HEK293 (cell line): ENCODE measurements around the gene MYLK2.

Source experiments
- RBAK ChIP-seq: fragments of 450-650 bp; formaldehyde crosslinking; IDR thresholded peaks from 2 replicates; pipeline ENCODE4 v1.5.1; 2016; ENCODE audit warnings: missing biosample characterization, missing genetic modification characterization
- ZIC2 ChIP-seq: fragments of 450-650 bp; formaldehyde crosslinking; IDR thresholded peaks from 2 replicates; pipeline ENCODE4 v1.5.1; 2016; ENCODE audit warnings: missing biosample characterization, missing genetic modification characterization
- ZNF184 ChIP-seq: fragments of 450-650 bp; IDR thresholded peaks from 2 replicates; pipeline ENCODE4 v1.5.1; 2018; ENCODE audit warnings: missing biosample characterization, mild to moderate bottlenecking, missing genetic modification characterization
- ZNF2 ChIP-seq: fragments of 450-650 bp; formaldehyde crosslinking; IDR thresholded peaks from 2 replicates; pipeline ENCODE4 v1.5.1; 2016; ENCODE audit warnings: missing biosample characterization, missing genetic modification characterization
- ZNF202 ChIP-seq: fragments of 450-650 bp; formaldehyde crosslinking; IDR thresholded peaks from 2 replicates; pipeline ENCODE4 v1.5.1; 2016; ENCODE audit warnings: missing biosample characterization, missing genetic modification characterization, borderline replicate concordance
- ZNF274 ChIP-seq, 2 experiments: fragments of 200-500 bp in 1 of 2; fragments of 450-650 bp in 1 of 2; sonication (Bioruptor generic) in 1 of 2; formaldehyde crosslinking in 1 of 2; IDR thresholded peaks; 2 replicates each; pipeline versions ENCODE4 v1.5.1 to v1.6.1; 2014 to 2016; ENCODE audit warnings: borderline replicate concordance in 1 of 2, inconsistent platforms in 1 of 2, low read length in 1 of 2, missing biosample characterization in 1 of 2, missing genetic modification characterization in 1 of 2
- ZNF324 ChIP-seq: fragments of 450-650 bp; formaldehyde crosslinking; IDR thresholded peaks from 2 replicates; pipeline ENCODE4 v1.5.1; 2016; ENCODE audit warnings: missing biosample characterization, missing genetic modification characterization
- ZNF394 ChIP-seq: fragments of 450-650 bp; formaldehyde crosslinking; IDR thresholded peaks from 2 replicates; pipeline ENCODE4 v1.5.1; 2016; ENCODE audit warnings: missing biosample characterization, missing genetic modification characterization, mild to moderate bottlenecking, moderate library complexity, borderline replicate concordance
- ZNF510 ChIP-seq: fragments of 450-650 bp; formaldehyde crosslinking; IDR thresholded peaks from 2 replicates; pipeline ENCODE4 v1.5.1; 2018; ENCODE audit warnings: mild to moderate bottlenecking, missing genetic modification characterization, missing biosample characterization; ENCODE audit not compliant: insufficient replicate concordance
- ZNF596 ChIP-seq: fragments of 450-650 bp; IDR thresholded peaks from 2 replicates; pipeline ENCODE4 v1.5.0; 2018; ENCODE audit warnings: missing biosample characterization, mild to moderate bottlenecking, missing genetic modification characterization, moderate library complexity
- ZNF600 ChIP-seq: fragments of 450-650 bp; formaldehyde crosslinking; IDR thresholded peaks from 2 replicates; pipeline ENCODE4 v1.5.1; 2016; ENCODE audit warnings: missing biosample characterization, missing genetic modification characterization
- ZNF621 ChIP-seq: fragments of 450-650 bp; formaldehyde crosslinking; IDR thresholded peaks from 2 replicates; pipeline ENCODE4 v1.5.1; 2017; ENCODE audit warnings: missing biosample characterization, missing genetic modification characterization
- ZNF629 ChIP-seq: fragments of 450-650 bp; formaldehyde crosslinking; IDR thresholded peaks from 2 replicates; pipeline ENCODE4 v1.5.1; 2017; ENCODE audit warnings: missing biosample characterization, missing genetic modification characterization
- ZNF664 ChIP-seq: fragments of 450-650 bp; formaldehyde crosslinking; IDR thresholded peaks from 2 replicates; pipeline ENCODE4 v1.5.1; 2016; ENCODE audit warnings: missing biosample characterization, missing genetic modification characterization
- ZNF747 ChIP-seq: fragments of 450-650 bp; formaldehyde crosslinking; IDR thresholded peaks from 2 replicates; pipeline ENCODE4 v1.5.1; 2016; ENCODE audit warnings: missing biosample characterization, missing genetic modification characterization
- TF ChIP-seq, protein P1 (sequence below): fragments of 450-650 bp; formaldehyde crosslinking; IDR thresholded peaks from 2 replicates; pipeline ENCODE4 v1.5.1; 2017; ENCODE audit warnings: missing biosample characterization, missing genetic modification characterization
- TF ChIP-seq, protein P2 (sequence below): fragments of 450-650 bp; formaldehyde crosslinking; IDR thresholded peaks from 2 replicates; pipeline ENCODE4 v1.5.1; 2016; ENCODE audit warnings: missing biosample characterization, missing genetic modification characterization
- TF ChIP-seq, protein P3 (sequence below): fragments of 450-650 bp; formaldehyde crosslinking; conservative IDR thresholded peaks from 2 replicates; pipeline ENCODE4 v1.5.1; 2016; ENCODE audit warnings: low read depth, missing biosample characterization, missing genetic modification characterization
- TF ChIP-seq, protein P4 (sequence below): fragments of 450-650 bp; formaldehyde crosslinking; optimal IDR thresholded peaks from 2 replicates; pipeline ENCODE3; 2016; ENCODE audit warnings: missing biosample characterization, mild to moderate bottlenecking, missing genetic modification characterization
- TF ChIP-seq, protein P5 (sequence below): fragments of 450-650 bp; formaldehyde crosslinking; IDR thresholded peaks from 2 replicates; pipeline ENCODE4 v1.5.1; 2016; ENCODE audit warnings: missing biosample characterization, missing genetic modification characterization
- TF ChIP-seq, protein P6 (sequence below): fragments of 450-650 bp; formaldehyde crosslinking; IDR thresholded peaks from 2 replicates; pipeline ENCODE4 v1.5.1; 2016; ENCODE audit warnings: missing biosample characterization, missing genetic modification characterization

MYLK2 gene

DNA sequence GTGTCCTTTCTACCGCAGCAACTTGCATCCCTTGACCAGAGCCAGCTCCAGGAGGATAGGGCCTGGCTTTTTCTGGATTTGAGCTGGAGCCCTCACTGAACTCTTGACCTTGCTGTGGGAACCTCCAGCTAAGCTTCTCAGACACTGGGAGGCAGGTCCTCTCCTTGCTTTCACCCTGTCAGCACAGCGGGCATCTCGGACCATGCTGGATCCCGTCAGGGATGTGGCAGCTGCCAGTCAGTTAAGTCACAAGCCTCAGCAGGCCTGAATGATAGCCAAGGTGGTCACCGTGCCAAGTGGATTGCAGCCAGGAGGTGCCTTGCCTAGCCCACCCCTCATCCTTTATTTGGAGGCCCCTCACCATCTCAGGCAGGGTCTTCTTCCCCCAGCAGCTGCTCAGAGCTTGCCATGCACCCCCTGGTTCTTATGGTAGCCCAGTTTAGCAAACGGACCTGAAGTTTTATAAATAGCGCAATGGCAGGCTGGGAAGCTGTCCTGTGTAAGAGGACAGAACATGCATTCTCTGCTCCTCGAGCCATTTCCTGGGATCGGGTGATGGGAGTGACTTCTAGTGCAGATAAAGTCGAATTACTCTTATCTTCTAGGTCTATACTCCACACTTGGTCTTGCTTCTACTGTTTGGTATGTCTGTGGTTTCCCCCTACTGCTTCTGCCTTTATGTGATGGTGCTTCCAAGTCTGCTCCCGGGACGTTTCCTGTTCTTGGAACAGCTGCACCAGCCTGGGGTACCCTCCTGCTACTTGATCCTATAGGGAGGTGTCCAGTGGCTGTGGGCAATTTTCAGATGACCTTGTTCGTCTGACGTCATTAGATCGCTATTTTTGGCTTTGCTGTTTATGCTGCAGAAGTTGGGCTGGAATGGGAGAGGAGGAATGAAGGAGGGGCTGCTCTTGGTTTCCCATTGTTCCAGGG lies 7.1 kb upstream of the MYLK2 start (continued):
- TF ChIP-seq, protein P1, sequence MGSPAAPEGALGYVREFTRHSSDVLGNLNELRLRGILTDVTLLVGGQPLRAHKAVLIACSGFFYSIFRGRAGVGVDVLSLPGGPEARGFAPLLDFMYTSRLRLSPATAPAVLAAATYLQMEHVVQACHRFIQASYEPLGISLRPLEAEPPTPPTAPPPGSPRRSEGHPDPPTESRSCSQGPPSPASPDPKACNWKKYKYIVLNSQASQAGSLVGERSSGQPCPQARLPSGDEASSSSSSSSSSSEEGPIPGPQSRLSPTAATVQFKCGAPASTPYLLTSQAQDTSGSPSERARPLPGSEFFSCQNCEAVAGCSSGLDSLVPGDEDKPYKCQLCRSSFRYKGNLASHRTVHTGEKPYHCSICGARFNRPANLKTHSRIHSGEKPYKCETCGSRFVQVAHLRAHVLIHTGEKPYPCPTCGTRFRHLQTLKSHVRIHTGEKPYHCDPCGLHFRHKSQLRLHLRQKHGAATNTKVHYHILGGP (tag by site-specific recombination): no peak
- TF ChIP-seq, protein P2, sequence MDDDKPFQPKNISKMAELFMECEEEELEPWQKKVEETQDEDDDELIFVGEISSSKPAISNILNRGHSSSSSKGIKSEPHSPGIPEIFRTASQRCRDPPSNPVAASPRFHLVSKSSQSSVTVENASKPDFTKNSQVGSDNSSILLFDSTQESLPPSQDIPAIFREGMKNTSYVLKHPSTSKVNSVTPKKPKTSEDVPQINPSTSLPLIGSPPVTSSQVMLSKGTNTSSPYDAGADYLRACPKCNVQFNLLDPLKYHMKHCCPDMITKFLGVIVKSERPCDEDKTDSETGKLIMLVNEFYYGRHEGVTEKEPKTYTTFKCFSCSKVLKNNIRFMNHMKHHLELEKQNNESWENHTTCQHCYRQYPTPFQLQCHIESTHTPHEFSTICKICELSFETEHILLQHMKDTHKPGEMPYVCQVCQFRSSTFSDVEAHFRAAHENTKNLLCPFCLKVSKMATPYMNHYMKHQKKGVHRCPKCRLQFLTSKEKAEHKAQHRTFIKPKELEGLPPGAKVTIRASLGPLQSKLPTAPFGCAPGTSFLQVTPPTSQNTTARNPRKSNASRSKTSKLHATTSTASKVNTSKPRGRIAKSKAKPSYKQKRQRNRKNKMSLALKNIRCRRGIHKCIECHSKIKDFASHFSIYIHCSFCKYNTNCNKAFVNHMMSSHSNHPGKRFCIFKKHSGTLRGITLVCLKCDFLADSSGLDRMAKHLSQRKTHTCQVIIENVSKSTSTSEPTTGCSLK: no peak
- TF ChIP-seq, protein P3, sequence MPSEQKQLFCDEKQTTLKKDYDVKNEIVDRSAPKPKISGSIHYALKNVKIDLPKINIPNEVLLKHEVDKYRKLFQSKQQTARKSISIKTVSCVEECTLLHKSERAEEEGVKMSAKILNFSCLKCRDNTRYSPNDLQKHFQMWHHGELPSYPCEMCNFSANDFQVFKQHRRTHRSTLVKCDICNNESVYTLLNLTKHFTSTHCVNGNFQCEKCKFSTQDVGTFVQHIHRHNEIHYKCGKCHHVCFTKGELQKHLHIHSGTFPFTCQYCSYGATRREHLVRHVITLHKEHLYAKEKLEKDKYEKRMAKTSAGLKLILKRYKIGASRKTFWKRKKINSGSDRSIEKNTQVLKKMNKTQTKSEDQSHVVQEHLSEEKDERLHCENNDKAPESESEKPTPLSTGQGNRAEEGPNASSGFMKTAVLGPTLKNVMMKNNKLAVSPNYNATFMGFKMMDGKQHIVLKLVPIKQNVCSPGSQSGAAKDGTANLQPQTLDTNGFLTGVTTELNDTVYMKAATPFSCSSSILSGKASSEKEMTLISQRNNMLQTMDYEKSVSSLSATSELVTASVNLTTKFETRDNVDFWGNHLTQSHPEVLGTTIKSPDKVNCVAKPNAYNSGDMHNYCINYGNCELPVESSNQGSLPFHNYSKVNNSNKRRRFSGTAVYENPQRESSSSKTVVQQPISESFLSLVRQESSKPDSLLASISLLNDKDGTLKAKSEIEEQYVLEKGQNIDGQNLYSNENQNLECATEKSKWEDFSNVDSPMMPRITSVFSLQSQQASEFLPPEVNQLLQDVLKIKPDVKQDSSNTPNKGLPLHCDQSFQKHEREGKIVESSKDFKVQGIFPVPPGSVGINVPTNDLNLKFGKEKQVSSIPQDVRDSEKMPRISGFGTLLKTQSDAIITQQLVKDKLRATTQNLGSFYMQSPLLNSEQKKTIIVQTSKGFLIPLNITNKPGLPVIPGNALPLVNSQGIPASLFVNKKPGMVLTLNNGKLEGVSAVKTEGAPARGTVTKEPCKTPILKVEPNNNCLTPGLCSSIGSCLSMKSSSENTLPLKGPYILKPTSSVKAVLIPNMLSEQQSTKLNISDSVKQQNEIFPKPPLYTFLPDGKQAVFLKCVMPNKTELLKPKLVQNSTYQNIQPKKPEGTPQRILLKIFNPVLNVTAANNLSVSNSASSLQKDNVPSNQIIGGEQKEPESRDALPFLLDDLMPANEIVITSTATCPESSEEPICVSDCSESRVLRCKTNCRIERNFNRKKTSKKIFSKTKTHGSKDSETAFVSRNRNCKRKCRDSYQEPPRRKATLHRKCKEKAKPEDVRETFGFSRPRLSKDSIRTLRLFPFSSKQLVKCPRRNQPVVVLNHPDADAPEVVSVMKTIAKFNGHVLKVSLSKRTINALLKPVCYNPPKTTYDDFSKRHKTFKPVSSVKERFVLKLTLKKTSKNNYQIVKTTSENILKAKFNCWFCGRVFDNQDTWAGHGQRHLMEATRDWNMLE (tag by site-specific recombination): no peak
- TF ChIP-seq ZNF510 (no peak), ZNF629 (tag by site-specific recombination) (peak; percentile 68), ZNF2 (tag by site-specific recombination) (no peak), ZNF394 (tag by site-specific recombination) (no peak), ZNF274 (IDR thresholded peaks at IDR 0.05; ENCODE audit: low read length) (no peak), ZNF274 (tag by site-specific recombination; IDR thresholded peaks at IDR 0.05; ENCODE audit: borderline replicate concordance) (no peak), ZNF664 (tag by site-specific recombination) (no peak), ZNF621 (tag by site-specific recombination) (no peak), ZNF324 (tag by site-specific recombination) (no peak), ZNF747 (no peak), ZNF600 (tag by site-specific recombination) (peak; percentile 70), ZIC2 (tag by site-specific recombination) (peak; percentile 72), RBAK (tag by site-specific recombination) (no peak), ZNF596 (tag by site-specific recombination) (no peak), ZNF184 (tag by site-specific recombination) (no peak), ZNF202 (tag by site-specific recombination) (no peak)
- TF ChIP-seq, protein P4, sequence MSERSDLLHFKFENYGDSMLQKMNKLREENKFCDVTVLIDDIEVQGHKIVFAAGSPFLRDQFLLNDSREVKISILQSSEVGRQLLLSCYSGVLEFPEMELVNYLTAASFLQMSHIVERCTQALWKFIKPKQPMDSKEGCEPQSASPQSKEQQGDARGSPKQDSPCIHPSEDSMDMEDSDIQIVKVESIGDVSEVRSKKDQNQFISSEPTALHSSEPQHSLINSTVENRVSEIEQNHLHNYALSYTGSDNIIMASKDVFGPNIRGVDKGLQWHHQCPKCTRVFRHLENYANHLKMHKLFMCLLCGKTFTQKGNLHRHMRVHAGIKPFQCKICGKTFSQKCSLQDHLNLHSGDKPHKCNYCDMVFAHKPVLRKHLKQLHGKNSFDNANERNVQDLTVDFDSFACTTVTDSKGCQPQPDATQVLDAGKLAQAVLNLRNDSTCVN: no peak
- TF ChIP-seq, protein P5, sequence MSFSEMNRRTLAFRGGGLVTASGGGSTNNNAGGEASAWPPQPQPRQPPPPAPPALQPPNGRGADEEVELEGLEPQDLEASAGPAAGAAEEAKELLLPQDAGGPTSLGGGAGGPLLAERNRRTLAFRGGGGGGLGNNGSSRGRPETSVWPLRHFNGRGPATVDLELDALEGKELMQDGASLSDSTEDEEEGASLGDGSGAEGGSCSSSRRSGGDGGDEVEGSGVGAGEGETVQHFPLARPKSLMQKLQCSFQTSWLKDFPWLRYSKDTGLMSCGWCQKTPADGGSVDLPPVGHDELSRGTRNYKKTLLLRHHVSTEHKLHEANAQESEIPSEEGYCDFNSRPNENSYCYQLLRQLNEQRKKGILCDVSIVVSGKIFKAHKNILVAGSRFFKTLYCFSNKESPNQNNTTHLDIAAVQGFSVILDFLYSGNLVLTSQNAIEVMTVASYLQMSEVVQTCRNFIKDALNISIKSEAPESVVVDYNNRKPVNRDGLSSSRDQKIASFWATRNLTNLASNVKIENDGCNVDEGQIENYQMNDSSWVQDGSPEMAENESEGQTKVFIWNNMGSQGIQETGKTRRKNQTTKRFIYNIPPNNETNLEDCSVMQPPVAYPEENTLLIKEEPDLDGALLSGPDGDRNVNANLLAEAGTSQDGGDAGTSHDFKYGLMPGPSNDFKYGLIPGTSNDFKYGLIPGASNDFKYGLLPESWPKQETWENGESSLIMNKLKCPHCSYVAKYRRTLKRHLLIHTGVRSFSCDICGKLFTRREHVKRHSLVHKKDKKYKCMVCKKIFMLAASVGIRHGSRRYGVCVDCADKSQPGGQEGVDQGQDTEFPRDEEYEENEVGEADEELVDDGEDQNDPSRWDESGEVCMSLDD (tag by site-specific recombination): no peak
- TF ChIP-seq, protein P6, sequence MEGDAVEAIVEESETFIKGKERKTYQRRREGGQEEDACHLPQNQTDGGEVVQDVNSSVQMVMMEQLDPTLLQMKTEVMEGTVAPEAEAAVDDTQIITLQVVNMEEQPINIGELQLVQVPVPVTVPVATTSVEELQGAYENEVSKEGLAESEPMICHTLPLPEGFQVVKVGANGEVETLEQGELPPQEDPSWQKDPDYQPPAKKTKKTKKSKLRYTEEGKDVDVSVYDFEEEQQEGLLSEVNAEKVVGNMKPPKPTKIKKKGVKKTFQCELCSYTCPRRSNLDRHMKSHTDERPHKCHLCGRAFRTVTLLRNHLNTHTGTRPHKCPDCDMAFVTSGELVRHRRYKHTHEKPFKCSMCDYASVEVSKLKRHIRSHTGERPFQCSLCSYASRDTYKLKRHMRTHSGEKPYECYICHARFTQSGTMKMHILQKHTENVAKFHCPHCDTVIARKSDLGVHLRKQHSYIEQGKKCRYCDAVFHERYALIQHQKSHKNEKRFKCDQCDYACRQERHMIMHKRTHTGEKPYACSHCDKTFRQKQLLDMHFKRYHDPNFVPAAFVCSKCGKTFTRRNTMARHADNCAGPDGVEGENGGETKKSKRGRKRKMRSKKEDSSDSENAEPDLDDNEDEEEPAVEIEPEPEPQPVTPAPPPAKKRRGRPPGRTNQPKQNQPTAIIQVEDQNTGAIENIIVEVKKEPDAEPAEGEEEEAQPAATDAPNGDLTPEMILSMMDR (tag by site-specific recombination): no peak
